ENCODE measurements around the gene SEPHS1. TPM values are rescaled to one million over a fixed set of nuclear protein-coding genes. Genes with fewer than 3 reads are reported as not detected.

SEPHS1 gene
- total and polyA plus RNA-seq, 2 of the 8 experiments (the other 6 are each of a cell fraction or from before 2014, with no cell fraction given) = 270 to 683 TPM

GRCh38 chr10:13291061-13291460 is 57.0 kb downstream of the SEPHS1 start (continued):
- TF ChIP-seq CHD7 (IDR thresholded peaks at IDR 0.05; ENCODE audit: insufficient replicate concordance, low read length) (no peak), SP4 (IDR thresholded peaks at IDR 0.05; ENCODE audit: low read length) (no peak), RXRA (IDR thresholded peaks at IDR 0.05; ENCODE audit: insufficient read depth, low read depth, low read length) (no peak), GABPA (IDR thresholded peaks at IDR 0.05; ENCODE audit: borderline replicate concordance, insufficient read depth, low read length) (no peak), NANOG (IDR thresholded peaks at IDR 0.05; ENCODE audit: insufficient read depth, low read depth, low read length, poor library complexity, severe bottlenecking) (no peak), RAD21 (IDR thresholded peaks at IDR 0.05 in 1 of 2, conservative IDR thresholded peaks at IDR 0.05 in 1 of 2; ENCODE audit: low read depth in 2 of 2, low read length in 2 of 2) (no peak), RFX5 (IDR thresholded peaks at IDR 0.05; ENCODE audit: borderline replicate concordance, low read depth, low read length) (no peak), FOSL1 (IDR thresholded peaks at IDR 0.05; ENCODE audit: insufficient read depth, low read depth, low read length) (no peak)

Measured in H1 (cell line).